Liver (tissue), 3 donors: ENCODE data around the gene APOOL.

Source experiments
- EGR1 ChIP-seq, 2 donors: IDR thresholded peaks; 2 replicates each; pipeline ENCODE4 v1.6.1; 2016 to 2018; ENCODE audit warnings: antibody characterized with exemption in 2 of 2, low read depth in 2 of 2
- GABPA ChIP-seq, 2 donors: IDR thresholded peaks in 1 of 2; conservative IDR thresholded peaks in 1 of 2; 2 replicates each; pipeline ENCODE4 v1.6.1; 2016; ENCODE audit warnings: antibody characterized with exemption in 2 of 2, mild to moderate bottlenecking in 1 of 2, moderate library complexity in 1 of 2
- RAD21 ChIP-seq, 2 donors: IDR thresholded peaks; 2 replicates each; pipeline ENCODE4 v1.6.1; 2016; ENCODE audit warnings: antibody characterized with exemption in 2 of 2, mild to moderate bottlenecking in 2 of 2
- SP1 ChIP-seq: IDR thresholded peaks from 2 replicates; pipeline ENCODE4 v1.6.1; 2018; ENCODE audit warnings: antibody characterized with exemption, mild to moderate bottlenecking
- YY1 ChIP-seq: IDR thresholded peaks from 2 replicates; pipeline ENCODE4 v1.6.1; 2016; ENCODE audit warnings: antibody characterized with exemption, mild to moderate bottlenecking
- TF ChIP-seq, protein P1 (sequence below): fragments of 150-350 bp; IDR thresholded peaks from 2 replicates; pipeline ENCODE4 v1.5.1; 2017; ENCODE audit warnings: improper control_type of control experiment, low read depth, low read length; ENCODE audit not compliant: missing input control
- TF ChIP-seq, protein P2 (sequence below): IDR thresholded peaks from 2 replicates; pipeline ENCODE4 v1.6.1; 2016; ENCODE audit warnings: antibody characterized with exemption
- TF ChIP-seq, protein P3 (sequence below): IDR thresholded peaks from 2 replicates; pipeline ENCODE4 v1.6.1; 2016; ENCODE audit warnings: antibody characterized with exemption
- TF ChIP-seq, protein P4 (sequence below): IDR thresholded peaks from 2 replicates; pipeline ENCODE4 v1.6.1; 2016; ENCODE audit warnings: antibody characterized with exemption
- donor health status: healthy.
- donor health status: healthy.

DNA sequence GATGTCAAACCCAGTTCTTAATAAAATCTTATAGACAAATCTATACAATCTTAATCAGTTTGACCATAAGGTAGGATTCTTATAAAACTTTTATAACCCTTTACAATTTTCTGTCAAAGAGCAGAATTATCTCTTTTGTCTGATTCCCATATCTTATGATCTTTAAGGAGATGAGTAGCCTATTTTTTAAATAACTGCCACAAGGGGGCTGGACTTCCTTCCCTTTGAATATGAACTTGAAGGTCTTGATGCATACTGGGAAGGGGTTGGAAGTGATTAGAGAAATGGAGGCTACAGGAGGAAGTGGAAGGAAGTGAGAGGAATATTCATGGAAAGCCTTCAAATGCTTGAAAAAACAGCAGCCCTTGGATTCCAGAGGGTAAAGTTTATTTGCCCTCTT, 111.1 kb downstream of the APOOL start:
- TF ChIP-seq EGR1 (IDR thresholded peaks at IDR 0.05; ENCODE audit: low read depth in 2 of 2), result no peak
- TF ChIP-seq, protein P1, sequence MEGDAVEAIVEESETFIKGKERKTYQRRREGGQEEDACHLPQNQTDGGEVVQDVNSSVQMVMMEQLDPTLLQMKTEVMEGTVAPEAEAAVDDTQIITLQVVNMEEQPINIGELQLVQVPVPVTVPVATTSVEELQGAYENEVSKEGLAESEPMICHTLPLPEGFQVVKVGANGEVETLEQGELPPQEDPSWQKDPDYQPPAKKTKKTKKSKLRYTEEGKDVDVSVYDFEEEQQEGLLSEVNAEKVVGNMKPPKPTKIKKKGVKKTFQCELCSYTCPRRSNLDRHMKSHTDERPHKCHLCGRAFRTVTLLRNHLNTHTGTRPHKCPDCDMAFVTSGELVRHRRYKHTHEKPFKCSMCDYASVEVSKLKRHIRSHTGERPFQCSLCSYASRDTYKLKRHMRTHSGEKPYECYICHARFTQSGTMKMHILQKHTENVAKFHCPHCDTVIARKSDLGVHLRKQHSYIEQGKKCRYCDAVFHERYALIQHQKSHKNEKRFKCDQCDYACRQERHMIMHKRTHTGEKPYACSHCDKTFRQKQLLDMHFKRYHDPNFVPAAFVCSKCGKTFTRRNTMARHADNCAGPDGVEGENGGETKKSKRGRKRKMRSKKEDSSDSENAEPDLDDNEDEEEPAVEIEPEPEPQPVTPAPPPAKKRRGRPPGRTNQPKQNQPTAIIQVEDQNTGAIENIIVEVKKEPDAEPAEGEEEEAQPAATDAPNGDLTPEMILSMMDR, result no peak
- TF ChIP-seq, protein P2, sequence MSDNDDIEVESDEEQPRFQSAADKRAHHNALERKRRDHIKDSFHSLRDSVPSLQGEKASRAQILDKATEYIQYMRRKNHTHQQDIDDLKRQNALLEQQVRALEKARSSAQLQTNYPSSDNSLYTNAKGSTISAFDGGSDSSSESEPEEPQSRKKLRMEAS, result no peak
- TF ChIP-seq, protein P3, sequence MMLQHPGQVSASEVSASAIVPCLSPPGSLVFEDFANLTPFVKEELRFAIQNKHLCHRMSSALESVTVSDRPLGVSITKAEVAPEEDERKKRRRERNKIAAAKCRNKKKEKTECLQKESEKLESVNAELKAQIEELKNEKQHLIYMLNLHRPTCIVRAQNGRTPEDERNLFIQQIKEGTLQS, result no peak
- TF ChIP-seq, protein P4, sequence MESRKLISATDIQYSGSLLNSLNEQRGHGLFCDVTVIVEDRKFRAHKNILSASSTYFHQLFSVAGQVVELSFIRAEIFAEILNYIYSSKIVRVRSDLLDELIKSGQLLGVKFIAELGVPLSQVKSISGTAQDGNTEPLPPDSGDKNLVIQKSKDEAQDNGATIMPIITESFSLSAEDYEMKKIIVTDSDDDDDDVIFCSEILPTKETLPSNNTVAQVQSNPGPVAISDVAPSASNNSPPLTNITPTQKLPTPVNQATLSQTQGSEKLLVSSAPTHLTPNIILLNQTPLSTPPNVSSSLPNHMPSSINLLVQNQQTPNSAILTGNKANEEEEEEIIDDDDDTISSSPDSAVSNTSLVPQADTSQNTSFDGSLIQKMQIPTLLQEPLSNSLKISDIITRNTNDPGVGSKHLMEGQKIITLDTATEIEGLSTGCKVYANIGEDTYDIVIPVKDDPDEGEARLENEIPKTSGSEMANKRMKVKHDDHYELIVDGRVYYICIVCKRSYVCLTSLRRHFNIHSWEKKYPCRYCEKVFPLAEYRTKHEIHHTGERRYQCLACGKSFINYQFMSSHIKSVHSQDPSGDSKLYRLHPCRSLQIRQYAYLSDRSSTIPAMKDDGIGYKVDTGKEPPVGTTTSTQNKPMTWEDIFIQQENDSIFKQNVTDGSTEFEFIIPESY, result no peak
- no peak for TF ChIP-seq SP1
- TF ChIP-seq RAD21 (IDR thresholded peaks at IDR 0.05), result no peak
- TF ChIP-seq YY1, result no peak
- TF ChIP-seq GABPA (IDR thresholded peaks at IDR 0.05 in 1 of 2, conservative IDR thresholded peaks at IDR 0.05 in 1 of 2), result no peak
